Stromal cell of bone marrow (primary cell): ENCODE data around the gene P3H2.

Source experiments
- DNase-seq: peaks from one replicate; pipeline ENCODE4 v3.0.0-alpha.2; 2012; ENCODE audit warnings: low read depth

P3H2 gene

DNA sequence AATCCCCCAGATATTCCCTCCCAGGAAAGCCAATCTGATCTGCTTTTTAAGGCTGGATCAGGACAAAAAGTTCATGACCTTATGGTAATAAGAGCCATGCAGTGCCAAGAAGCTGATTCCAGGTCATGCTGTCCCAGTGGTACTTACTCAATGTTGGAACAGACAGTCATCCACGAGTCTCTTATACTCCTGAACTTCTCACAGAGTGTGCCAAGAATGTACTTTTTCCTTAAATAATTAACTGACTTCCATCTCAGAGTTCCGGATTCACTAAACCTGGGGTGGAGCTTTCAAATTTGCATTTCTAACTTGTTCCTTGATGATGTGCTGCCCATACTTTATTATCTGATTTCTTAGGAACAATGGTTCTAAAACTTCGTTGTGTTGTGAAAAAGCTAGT lies 3.4 kb upstream of the P3H2 start:
- no peak for DNase-seq

- DNase-seq = peak; percentile 53
Observed at GRCh38 chr3:190122198-190122771, 1.6 kb upstream of the P3H2 start.

GRCh38 chr3:190121383-190121782 lies 686 bp upstream of the P3H2 start:
- DNase-seq = no peak

DNA sequence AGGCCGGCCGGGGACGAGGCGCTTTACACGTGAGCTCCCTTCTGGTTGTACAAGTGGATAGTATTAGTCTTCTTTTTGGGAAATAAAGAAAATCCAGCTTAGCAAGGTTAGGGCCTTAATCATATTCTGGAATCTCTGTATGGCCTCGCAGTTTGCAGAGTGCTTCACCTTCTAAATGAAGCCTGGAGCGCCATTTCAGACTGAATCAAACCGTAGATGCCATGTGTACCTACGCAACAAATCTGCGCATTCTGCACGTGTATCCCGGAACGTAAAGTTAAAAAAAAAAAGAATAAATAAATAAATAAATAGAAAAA lies 322 bp upstream of the P3H2 start:
- DNase-seq = no peak

- no peak for DNase-seq
Observed at GRCh38 chr3:190119461-190120268, 1.0 kb downstream of the P3H2 start.

DNA sequence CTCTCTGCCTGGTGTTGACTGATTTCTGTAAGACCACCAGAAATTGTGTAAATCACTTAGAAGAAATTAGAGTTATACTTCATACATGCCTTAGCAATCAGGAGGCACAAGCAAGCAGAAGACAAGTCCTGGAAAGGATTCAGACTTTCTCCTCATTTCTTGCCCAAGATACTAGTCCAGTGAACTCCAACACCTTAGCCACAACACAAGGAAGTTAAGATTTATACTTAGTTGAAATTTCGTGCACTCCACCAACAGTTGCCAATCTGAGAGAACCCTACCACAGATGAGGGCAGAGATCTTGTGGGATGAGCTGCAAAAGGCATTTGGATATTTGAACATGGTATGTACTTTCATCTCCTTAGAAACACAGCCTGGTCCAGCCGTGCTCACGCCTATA lies 2.3 kb downstream of the P3H2 start:
- DNase-seq = no peak

GRCh38 chr3:190117981-190118380 lies 2.7 kb downstream of the P3H2 start:
- no peak for DNase-seq

GRCh38 chr3:190116551-190117067 lies 4.1 kb downstream of the P3H2 start:
- no peak for DNase-seq

GRCh38 chr3:190110826-190111225 lies 9.9 kb downstream of the P3H2 start:
- DNase-seq = no peak

DNA sequence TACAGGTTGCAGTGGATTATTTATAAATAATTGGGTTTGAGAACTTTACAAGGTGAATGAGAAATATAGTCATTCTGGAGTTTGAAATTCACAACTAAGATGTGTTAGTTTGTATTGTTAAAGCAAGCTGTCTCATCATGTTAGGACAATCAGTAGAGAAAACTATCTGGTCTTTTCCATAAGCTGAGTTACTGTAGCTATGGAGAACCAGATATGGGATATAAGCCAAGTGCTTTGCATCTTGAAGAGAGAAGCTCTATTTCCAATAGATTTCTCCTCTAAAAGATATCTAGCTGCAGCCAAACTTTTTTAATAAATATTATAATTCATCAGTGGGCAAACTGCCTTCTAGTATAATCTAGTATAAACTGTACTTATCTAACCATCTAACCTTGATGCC lies 11.3 kb downstream of the P3H2 start:
- no peak for DNase-seq

- DNase-seq = no peak
Observed at GRCh38 chr3:190108804-190109203, 11.9 kb downstream of the P3H2 start.

- DNase-seq = no peak
Observed at GRCh38 chr3:190105876-190106275, 14.8 kb downstream of the P3H2 start.

GRCh38 chr3:190101320-190102011 lies 19.2 kb downstream of the P3H2 start:
- peak; percentile 57 for DNase-seq

- no peak for DNase-seq
Observed at GRCh38 chr3:190099099-190099498, 21.6 kb downstream of the P3H2 start.

DNA sequence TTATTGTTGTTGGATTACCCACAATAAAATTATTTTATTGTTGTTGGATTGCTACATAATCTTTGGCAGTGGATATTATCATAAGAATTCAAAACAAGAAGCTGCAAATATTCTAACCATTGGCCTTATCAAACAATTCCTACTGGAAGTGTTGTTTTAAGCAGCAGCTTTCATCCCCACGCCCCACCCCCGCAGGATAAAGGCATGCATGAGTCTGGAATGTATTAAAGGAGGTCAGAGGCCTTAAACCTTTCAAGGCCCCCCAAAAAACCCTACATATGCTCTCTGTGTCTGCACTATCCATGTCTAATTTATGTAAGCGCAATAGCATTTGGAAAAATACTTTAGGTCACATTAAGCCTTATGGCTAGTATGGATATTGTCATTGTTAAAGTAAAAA lies 23.1 kb downstream of the P3H2 start:
- no peak for DNase-seq

- no peak for DNase-seq
Observed at GRCh38 chr3:190097025-190097424, 23.7 kb downstream of the P3H2 start.

GRCh38 chr3:190096345-190096744 lies 24.4 kb downstream of the P3H2 start:
- DNase-seq = no peak

GRCh38 chr3:190094160-190094718 lies 26.5 kb downstream of the P3H2 start:
- peak; percentile 75 for DNase-seq

GRCh38 chr3:190092250-190092649 lies 28.4 kb downstream of the P3H2 start:
- peak; percentile 72 for DNase-seq

GRCh38 chr3:190089711-190090110 lies 31.0 kb downstream of the P3H2 start:
- DNase-seq = no peak

- no peak for DNase-seq
Observed at GRCh38 chr3:190088890-190089289, 31.8 kb downstream of the P3H2 start.

- DNase-seq = no peak
Observed at GRCh38 chr3:190086191-190086590, 34.5 kb downstream of the P3H2 start.

GRCh38 chr3:190084983-190085382 lies 35.7 kb downstream of the P3H2 start:
- DNase-seq = no peak
